Skeletal muscle satellite cell (primary cell): ENCODE measurements around the gene KCNIP1. TPM values are rescaled to one million over a fixed set of nuclear protein-coding genes. Genes with fewer than 3 reads are reported as not detected.

Experiments
- H3K27me3 ChIP-seq: 2 replicates; pipeline ENCODE4 v1.7.0; 2013; ENCODE audit warnings: low read length; ENCODE audit not compliant: control insufficient read depth, insufficient read depth
- H3K36me3 ChIP-seq: 2 replicates; pipeline ENCODE4 v1.7.0; 2013; ENCODE audit warnings: mild to moderate bottlenecking, control low read depth, low read length; ENCODE audit not compliant: insufficient read depth
- H3K4me1 ChIP-seq: 2 replicates; pipeline ENCODE4 v1.7.0; 2013; ENCODE audit warnings: low read length; ENCODE audit not compliant: control insufficient read depth, insufficient read depth
- H3K4me2 ChIP-seq: 2 replicates; pipeline ENCODE4 v1.7.0; 2013; ENCODE audit warnings: mild to moderate bottlenecking, low read length
- H3K4me3 ChIP-seq: 2 replicates; pipeline ENCODE4 v1.7.0; 2013; ENCODE audit warnings: low read length
- H3K9ac ChIP-seq: 2 replicates; pipeline ENCODE4 v1.7.0; 2013; ENCODE audit warnings: mild to moderate bottlenecking, low read depth, low read length, moderate library complexity
- H3K9me3 ChIP-seq: replicated peaks from 2 replicates; pipeline ENCODE4 v1.7.0; 2013; ENCODE audit warnings: mild to moderate bottlenecking, control low read depth, low read length
- total RNA-seq: library from RNA; depleted of rRNA; stranded (reverse); fragments of >200 nt; gene quantifications from 2 replicates; pipeline ENCODE4 v1.2.3, GENCODE V29; 2012; rRNA removed

Gene KCNIP1
- total RNA-seq = not detected in 2 replicates

GRCh38 chr5:170503990-170504596 lies at the start of gene KCNIP1:
Gene KCNIP1, plus strand, starts transcription at chr5:170504020.
- H3K9me3 ChIP-seq = no peaks in the 10 kb centered on the region
- H3K4me2 ChIP-seq = peak within 1 kb of the TSS; percentile 74
- H3K36me3 ChIP-seq = no peaks in the 10 kb centered on the region
- no peaks in the 10 kb centered on the region for H3K4me1 ChIP-seq
- no peak within 1 kb of the TSS for H3K9ac ChIP-seq
- H3K4me3 ChIP-seq = peak within 1 kb of the TSS; percentile 56
- H3K27me3 ChIP-seq = peaks cover 67% of the 10 kb centered on the region

GRCh38 chr5:170463426-170463825 lies 40.4 kb upstream of the KCNIP1 start:
- H3K27me3 ChIP-seq = no peaks in the 10 kb centered on the region
- H3K36me3 ChIP-seq = no peaks in the 10 kb centered on the region
- peaks cover 13% of the 10 kb centered on the region for H3K4me1 ChIP-seq
- H3K4me3 ChIP-seq = no peak overlapping the region
- H3K9ac ChIP-seq = no peak overlapping the region
- no peak overlapping the region for H3K4me2 ChIP-seq
- H3K9me3 ChIP-seq = no peaks in the 10 kb centered on the region

- no peaks in the 10 kb centered on the region for H3K9me3 ChIP-seq
- no peaks in the 10 kb centered on the region for H3K27me3 ChIP-seq
- H3K4me3 ChIP-seq = no peak overlapping the region
- peaks cover 13% of the 10 kb centered on the region for H3K4me1 ChIP-seq
- H3K9ac ChIP-seq = no peak overlapping the region
- H3K36me3 ChIP-seq = no peaks in the 10 kb centered on the region
- no peak overlapping the region for H3K4me2 ChIP-seq
Observed at GRCh38 chr5:170464280-170465127, 39.3 kb upstream of the KCNIP1 start.

- H3K9ac ChIP-seq = no peak overlapping the region
- peaks cover 13% of the 10 kb centered on the region for H3K4me1 ChIP-seq
- H3K4me2 ChIP-seq = peak overlapping the region; percentile 1
- no peaks in the 10 kb centered on the region for H3K36me3 ChIP-seq
- H3K27me3 ChIP-seq = no peaks in the 10 kb centered on the region
- H3K9me3 ChIP-seq = no peaks in the 10 kb centered on the region
- no peak overlapping the region for H3K4me3 ChIP-seq
Observed at GRCh38 chr5:170466553-170466952, 37.3 kb upstream of the KCNIP1 start.

- Histone ChIP-seq H3K9me3 (no peaks in the 10 kb centered on the region), H3K4me1 (peaks cover 13% of the 10 kb centered on the region), H3K4me2 (peak overlapping the region; percentile 26), H3K4me3 (no peak overlapping the region), H3K27me3 (no peaks in the 10 kb centered on the region), H3K9ac (no peak overlapping the region), H3K36me3 (no peaks in the 10 kb centered on the region)
Observed at GRCh38 chr5:170466988-170467707, 36.7 kb upstream of the KCNIP1 start.

- H3K4me1 ChIP-seq = peaks cover 13% of the 10 kb centered on the region
- H3K4me3 ChIP-seq = no peak overlapping the region
- no peaks in the 10 kb centered on the region for H3K9me3 ChIP-seq
- H3K9ac ChIP-seq = no peak overlapping the region
- H3K4me2 ChIP-seq = no peak overlapping the region
- H3K27me3 ChIP-seq = no peaks in the 10 kb centered on the region
- no peaks in the 10 kb centered on the region for H3K36me3 ChIP-seq
Observed at GRCh38 chr5:170468633-170469285, 35.1 kb upstream of the KCNIP1 start.

- no peak overlapping the region for H3K4me3 ChIP-seq
- no peak overlapping the region for H3K4me2 ChIP-seq
- no peaks in the 10 kb centered on the region for H3K36me3 ChIP-seq
- H3K9ac ChIP-seq = no peak overlapping the region
- no peaks in the 10 kb centered on the region for H3K27me3 ChIP-seq
- H3K4me1 ChIP-seq = peaks cover 13% of the 10 kb centered on the region
- H3K9me3 ChIP-seq = no peaks in the 10 kb centered on the region
Observed at GRCh38 chr5:170469414-170469813, 34.4 kb upstream of the KCNIP1 start.

- no peak overlapping the region for H3K4me2 ChIP-seq
- H3K4me1 ChIP-seq = peaks cover 13% of the 10 kb centered on the region
- no peaks in the 10 kb centered on the region for H3K36me3 ChIP-seq
- no peaks in the 10 kb centered on the region for H3K9me3 ChIP-seq
- H3K27me3 ChIP-seq = no peaks in the 10 kb centered on the region
- no peak overlapping the region for H3K4me3 ChIP-seq
- no peak overlapping the region for H3K9ac ChIP-seq
Observed at GRCh38 chr5:170470275-170470674, 33.5 kb upstream of the KCNIP1 start.

GRCh38 chr5:170470808-170471404 lies 32.9 kb upstream of the KCNIP1 start:
- H3K4me2 ChIP-seq = no peak overlapping the region
- no peaks in the 10 kb centered on the region for H3K9me3 ChIP-seq
- H3K4me3 ChIP-seq = no peak overlapping the region
- no peaks in the 10 kb centered on the region for H3K36me3 ChIP-seq
- H3K4me1 ChIP-seq = peaks cover 13% of the 10 kb centered on the region
- H3K9ac ChIP-seq = no peak overlapping the region
- no peaks in the 10 kb centered on the region for H3K27me3 ChIP-seq

GRCh38 chr5:170471551-170472178 lies 32.2 kb upstream of the KCNIP1 start:
- Histone ChIP-seq H3K36me3 (no peaks in the 10 kb centered on the region), H3K4me3 (no peak overlapping the region), H3K27me3 (no peaks in the 10 kb centered on the region), H3K9ac (no peak overlapping the region), H3K9me3 (no peaks in the 10 kb centered on the region), H3K4me1 (peaks cover 7% of the 10 kb centered on the region), H3K4me2 (no peak overlapping the region)
